H1 (cell line): ENCODE data around the gene SMTN. TPM values are rescaled to one million over a fixed set of nuclear protein-coding genes. Genes with fewer than 3 reads are reported as not detected.

Experiments
- HDAC6 ChIP-seq: IDR thresholded peaks from one replicate; pipeline ENCODE4 v1.7.1; 2012; ENCODE audit warnings: low read depth, mild to moderate bottlenecking, inconsistent platforms, low read length, moderate library complexity
- KDM1A ChIP-seq: fragments of 200-600, 300-600 bp; sonication (generic); IDR thresholded peaks from 2 replicates; pipeline ENCODE4 v1.7.1; 2016; ENCODE audit warnings: mild to moderate bottlenecking, low read length, borderline replicate concordance
- POU5F1 ChIP-seq: IDR thresholded peaks from 2 replicates; pipeline ENCODE4 v1.6.1; 2011; ENCODE audit warnings: low read depth, mild to moderate bottlenecking, low read length, moderate library complexity
- SP2 ChIP-seq: IDR thresholded peaks from 2 replicates; pipeline ENCODE4 v1.6.1; 2012; ENCODE audit warnings: mild to moderate bottlenecking, low read length, inconsistent platforms
- SP4 ChIP-seq: IDR thresholded peaks from 2 replicates; pipeline ENCODE4 v1.6.1; 2012; ENCODE audit warnings: low read length, inconsistent platforms
- SUZ12 ChIP-seq: fragments of 200-600 bp; sonication (generic); IDR thresholded peaks from 2 replicates; pipeline ENCODE4 v1.6.1; 2012; ENCODE audit warnings: mild to moderate bottlenecking, inconsistent platforms, low read length, moderate library complexity, mixed read lengths
- TAF7 ChIP-seq: optimal IDR thresholded peaks from 2 replicates; pipeline ENCODE3; 2011; ENCODE audit warnings: low read depth, mild to moderate bottlenecking, inconsistent platforms, low read length, moderate library complexity, borderline replicate concordance
- polyA plus RNA-seq, 7 experiments: library from polyadenylated mRNA; depleted of rRNA in 3 of 7; stranded (reverse) in 5 of 7; unstranded in 2 of 7; fragments of >200 nt in 5 of 7; fragments of 200-250 nt in 2 of 7; gene quantifications; 1 replicate in 5 of 7; 2 replicates in 1 of 7; 4 replicates in 1 of 7; pipeline versions ENCODE4 v1.2.1 to v1.2.3, GENCODE V29; 2011 to 2013; ENCODE audit warnings: missing spikeins in 2 of 7, mixed read lengths in 2 of 7
- total RNA-seq: library from RNA; stranded (reverse); fragmentation: NEBNext Ultra II Directional; extraction: Animal tissue kit (Norgen Biotek cat#: 25700); gene quantifications from 2 replicates; pipeline ENCODE4 v1.2.1, GENCODE V29; 2021
- TF ChIP-seq, protein P1 (sequence below), 3 experiments: IDR thresholded peaks; 1 replicate in 2 of 3; 2 replicates in 1 of 3; pipeline versions ENCODE4 v1.5.1 to v1.6.1; 2011; ENCODE audit warnings: low read length in 3 of 3, mild to moderate bottlenecking in 3 of 3, inconsistent platforms in 2 of 3, low read depth in 1 of 3, moderate library complexity in 1 of 3; ENCODE audit not compliant: insufficient read depth in 1 of 3; ENCODE audit errors: control extremely low read depth in 1 of 3

The SMTN gene
- total and polyA plus RNA-seq, 2 of the 8 experiments (the other 6 are each of a cell fraction or from before 2014, with no cell fraction given), result 12.3 to 20.8 TPM

DNA sequence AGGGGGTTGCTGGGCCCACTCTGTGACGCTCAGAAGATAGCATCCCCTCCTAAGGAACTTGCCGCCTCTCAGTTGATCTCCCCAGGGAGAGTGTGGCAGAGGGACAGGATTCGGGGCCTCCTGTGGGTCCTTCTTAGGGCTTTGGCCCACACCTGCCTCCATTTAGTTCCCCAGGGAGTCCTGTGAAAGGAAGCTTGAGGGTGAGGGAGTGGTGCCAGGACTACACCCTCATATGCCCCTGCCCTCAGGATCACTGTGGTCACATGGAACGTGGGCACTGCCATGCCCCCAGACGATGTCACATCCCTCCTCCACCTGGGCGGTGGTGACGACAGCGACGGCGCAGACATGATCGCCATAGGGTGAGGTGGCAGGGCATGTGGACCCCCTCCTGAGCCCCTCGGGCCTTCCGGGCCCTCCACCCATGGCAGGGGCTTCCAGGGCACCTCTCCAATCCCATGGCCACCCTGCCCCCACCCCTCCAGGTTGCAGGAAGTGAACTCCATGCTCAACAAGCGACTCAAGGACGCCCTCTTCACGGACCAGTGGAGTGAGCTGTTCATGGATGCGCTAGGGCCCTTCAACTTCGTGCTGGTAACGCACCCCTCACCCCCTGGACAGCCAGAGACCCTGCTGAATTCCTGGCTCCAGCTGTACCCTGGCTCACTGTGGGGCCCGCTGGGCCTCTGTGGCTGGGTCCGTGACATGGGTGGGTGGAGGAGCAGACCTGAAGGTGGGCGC is 45.2 kb downstream of the SMTN start (continued):
- TF ChIP-seq KDM1A (no peak), SUZ12 (no peak), SP4 (no peak), HDAC6 (no peak), TAF7 (no peak), SP2 (no peak), POU5F1 (no peak)
- TF ChIP-seq, protein P1, sequence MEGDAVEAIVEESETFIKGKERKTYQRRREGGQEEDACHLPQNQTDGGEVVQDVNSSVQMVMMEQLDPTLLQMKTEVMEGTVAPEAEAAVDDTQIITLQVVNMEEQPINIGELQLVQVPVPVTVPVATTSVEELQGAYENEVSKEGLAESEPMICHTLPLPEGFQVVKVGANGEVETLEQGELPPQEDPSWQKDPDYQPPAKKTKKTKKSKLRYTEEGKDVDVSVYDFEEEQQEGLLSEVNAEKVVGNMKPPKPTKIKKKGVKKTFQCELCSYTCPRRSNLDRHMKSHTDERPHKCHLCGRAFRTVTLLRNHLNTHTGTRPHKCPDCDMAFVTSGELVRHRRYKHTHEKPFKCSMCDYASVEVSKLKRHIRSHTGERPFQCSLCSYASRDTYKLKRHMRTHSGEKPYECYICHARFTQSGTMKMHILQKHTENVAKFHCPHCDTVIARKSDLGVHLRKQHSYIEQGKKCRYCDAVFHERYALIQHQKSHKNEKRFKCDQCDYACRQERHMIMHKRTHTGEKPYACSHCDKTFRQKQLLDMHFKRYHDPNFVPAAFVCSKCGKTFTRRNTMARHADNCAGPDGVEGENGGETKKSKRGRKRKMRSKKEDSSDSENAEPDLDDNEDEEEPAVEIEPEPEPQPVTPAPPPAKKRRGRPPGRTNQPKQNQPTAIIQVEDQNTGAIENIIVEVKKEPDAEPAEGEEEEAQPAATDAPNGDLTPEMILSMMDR (IDR thresholded peaks at IDR 0.05; ENCODE audit: control extremely low read depth in 1 of 3, insufficient read depth in 1 of 3, low read depth in 1 of 3, low read length in 3 of 3), result no peak
